ENCODE data around the gene JMJD6.
"Not testable (repeated sequence)": the region's sequence is repeated elsewhere in the genome, so short reads cannot be mapped to it uniquely, and the experiment has no call there.

JMJD6 gene

GRCh38 chr17:76700617-76701470 is 25.6 kb downstream of the JMJD6 start:
- H3K9me3 ChIP-seq (ENCODE audit: control insufficient read depth in 5 of 5, low read length in 5 of 5): no peaks in the 10 kb centered on the region
- H3K27ac ChIP-seq (ENCODE audit: low read depth, low read length): peak overlapping the region; percentile 54
- no peaks in the 10 kb centered on the region for H3K36me3 ChIP-seq (ENCODE audit: control insufficient read depth in 5 of 5, insufficient read depth in 5 of 5, low read length in 5 of 5)
- peak overlapping the region in 4 of 5 donors; percentile 3 to 51 (median 46) for H3K4me3 ChIP-seq (ENCODE audit: low read depth in 1 of 5, low read length in 5 of 5)
- H3K9ac ChIP-seq (ENCODE audit: low read length in 5 of 5): peak overlapping the region in 1 of 5 donors; percentile 20
- no peaks in the 10 kb centered on the region for H3K27me3 ChIP-seq (ENCODE audit: control insufficient read depth in 5 of 5, insufficient read depth in 4 of 5, low read length in 5 of 5)
- peaks cover 9 to 61% (median 54%) of the 10 kb centered on the region in 5 donors for H3K4me1 ChIP-seq (ENCODE audit: control insufficient read depth in 5 of 5, insufficient read depth in 5 of 5, low read length in 5 of 5)

- Histone ChIP-seq H3K27ac (ENCODE audit: low read depth, low read length) (peak overlapping the region; percentile 54), H3K9ac (ENCODE audit: low read length in 5 of 5) (peak overlapping the region in 1 of 5 donors; percentile 20), H3K4me3 (ENCODE audit: low read depth in 1 of 5, low read length in 5 of 5) (peak overlapping the region in 3 of 5 donors; percentile 35 to 51 (median 42)), H3K36me3 (ENCODE audit: control insufficient read depth in 5 of 5, insufficient read depth in 5 of 5, low read length in 5 of 5) (no peaks in the 10 kb centered on the region), H3K4me1 (ENCODE audit: control insufficient read depth in 5 of 5, insufficient read depth in 5 of 5, low read length in 5 of 5) (peaks cover 10 to 67% (median 60%) of the 10 kb centered on the region in 5 donors), H3K27me3 (ENCODE audit: control insufficient read depth in 5 of 5, insufficient read depth in 4 of 5, low read length in 5 of 5) (no peaks in the 10 kb centered on the region), H3K9me3 (ENCODE audit: control insufficient read depth in 5 of 5, low read length in 5 of 5) (no peaks in the 10 kb centered on the region)
Measured at GRCh38 chr17:76700270-76700616, 26.2 kb downstream of the JMJD6 start.

GRCh38 chr17:76698466-76698977 is 27.9 kb downstream of the JMJD6 start:
- H3K4me1 ChIP-seq (ENCODE audit: control insufficient read depth in 5 of 5, insufficient read depth in 5 of 5, low read length in 5 of 5): peaks cover 12 to 74% (median 70%) of the 10 kb centered on the region in 5 donors
- H3K4me3 ChIP-seq (ENCODE audit: low read depth in 1 of 5, low read length in 5 of 5): not testable (repeated sequence)

GRCh38 chr17:76697702-76698465 is 28.5 kb downstream of the JMJD6 start:
- Histone ChIP-seq H3K27me3 (ENCODE audit: control insufficient read depth in 5 of 5, insufficient read depth in 4 of 5, low read length in 5 of 5) (no peaks in the 10 kb centered on the region), H3K27ac (ENCODE audit: low read depth, low read length) (no peak overlapping the region), H3K36me3 (ENCODE audit: control insufficient read depth in 5 of 5, insufficient read depth in 5 of 5, low read length in 5 of 5) (no peaks in the 10 kb centered on the region), H3K9me3 (ENCODE audit: control insufficient read depth in 5 of 5, low read length in 5 of 5) (no peaks in the 10 kb centered on the region), H3K4me1 (ENCODE audit: control insufficient read depth in 5 of 5, insufficient read depth in 5 of 5, low read length in 5 of 5) (peaks cover 12 to 74% (median 67%) of the 10 kb centered on the region in 5 donors), H3K4me3 (ENCODE audit: low read depth in 1 of 5, low read length in 5 of 5) (peak overlapping the region in 1 of 5 donors; percentile 16), H3K9ac (ENCODE audit: low read length in 5 of 5) (no peak overlapping the region)

More at GRCh38 chr17:76698466-76698977, 27.9 kb downstream of the JMJD6 start:
- H3K9me3 ChIP-seq (ENCODE audit: control insufficient read depth in 5 of 5, low read length in 5 of 5); H3K27ac ChIP-seq (ENCODE audit: low read depth, low read length); H3K36me3 ChIP-seq (ENCODE audit: control insufficient read depth in 5 of 5, insufficient read depth in 5 of 5, low read length in 5 of 5); H3K27me3 ChIP-seq (ENCODE audit: control insufficient read depth in 5 of 5, insufficient read depth in 4 of 5, low read length in 5 of 5); H3K9ac ChIP-seq (ENCODE audit: low read length in 5 of 5): not testable (repeated sequence)

GRCh38 chr17:76696763-76697701 is 29.4 kb downstream of the JMJD6 start:
- H3K9me3 ChIP-seq (ENCODE audit: control insufficient read depth in 5 of 5, low read length in 5 of 5): no peaks in the 10 kb centered on the region
- H3K4me3 ChIP-seq (ENCODE audit: low read depth in 1 of 5, low read length in 5 of 5): peak overlapping the region in 2 of 5 donors; percentile 3 to 16
- H3K4me1 ChIP-seq (ENCODE audit: control insufficient read depth in 5 of 5, insufficient read depth in 5 of 5, low read length in 5 of 5): peaks cover 12 to 74% (median 65%) of the 10 kb centered on the region in 5 donors

GRCh38 chr17:76695059-76695831 is 31.2 kb downstream of the JMJD6 start:
- no peaks in the 10 kb centered on the region for H3K9me3 ChIP-seq (ENCODE audit: control insufficient read depth in 5 of 5, low read length in 5 of 5)
- peaks cover 7 to 60% (median 49%) of the 10 kb centered on the region in 5 donors for H3K4me1 ChIP-seq (ENCODE audit: control insufficient read depth in 5 of 5, insufficient read depth in 5 of 5, low read length in 5 of 5)
- no peaks in the 10 kb centered on the region for H3K36me3 ChIP-seq (ENCODE audit: control insufficient read depth in 5 of 5, insufficient read depth in 5 of 5, low read length in 5 of 5)
- H3K9ac ChIP-seq (ENCODE audit: low read length in 5 of 5): no peak overlapping the region
- no peaks in the 10 kb centered on the region for H3K27me3 ChIP-seq (ENCODE audit: control insufficient read depth in 5 of 5, insufficient read depth in 4 of 5, low read length in 5 of 5)
- H3K27ac ChIP-seq (ENCODE audit: low read depth, low read length): no peak overlapping the region
- H3K4me3 ChIP-seq (ENCODE audit: low read depth in 1 of 5, low read length in 5 of 5): peak overlapping the region in 2 of 5 donors; percentile 4 to 48

More at GRCh38 chr17:76696763-76697701, 29.4 kb downstream of the JMJD6 start:
- H3K27ac ChIP-seq (ENCODE audit: low read depth, low read length): no peak overlapping the region
- no peaks in the 10 kb centered on the region for H3K36me3 ChIP-seq (ENCODE audit: control insufficient read depth in 5 of 5, insufficient read depth in 5 of 5, low read length in 5 of 5)
- H3K27me3 ChIP-seq (ENCODE audit: control insufficient read depth in 5 of 5, insufficient read depth in 4 of 5, low read length in 5 of 5): no peaks in the 10 kb centered on the region
- peak overlapping the region in 1 of 5 donors; percentile 30 for H3K9ac ChIP-seq (ENCODE audit: low read length in 5 of 5)

- H3K9ac ChIP-seq (ENCODE audit: low read length in 5 of 5): no peak overlapping the region
- H3K27me3 ChIP-seq (ENCODE audit: control insufficient read depth in 5 of 5, insufficient read depth in 4 of 5, low read length in 5 of 5): no peaks in the 10 kb centered on the region
- H3K9me3 ChIP-seq (ENCODE audit: control insufficient read depth in 5 of 5, low read length in 5 of 5): no peaks in the 10 kb centered on the region
- H3K4me3 ChIP-seq (ENCODE audit: low read depth in 1 of 5, low read length in 5 of 5): no peak overlapping the region
- no peak overlapping the region for H3K27ac ChIP-seq (ENCODE audit: low read depth, low read length)
- H3K36me3 ChIP-seq (ENCODE audit: control insufficient read depth in 5 of 5, insufficient read depth in 5 of 5, low read length in 5 of 5): no peaks in the 10 kb centered on the region
- H3K4me1 ChIP-seq (ENCODE audit: control insufficient read depth in 5 of 5, insufficient read depth in 5 of 5, low read length in 5 of 5): peaks cover 15 to 56% (median 52%) of the 10 kb centered on the region in 5 donors
Measured at GRCh38 chr17:76691379-76692191, 34.8 kb downstream of the JMJD6 start.

GRCh38 chr17:76690596-76691280 is 35.7 kb downstream of the JMJD6 start:
- H3K4me3 ChIP-seq (ENCODE audit: low read depth in 1 of 5, low read length in 5 of 5): no peak overlapping the region
- H3K36me3 ChIP-seq (ENCODE audit: control insufficient read depth in 5 of 5, insufficient read depth in 5 of 5, low read length in 5 of 5): peaks cover 0 to 1% (median 0%) of the 10 kb centered on the region in 5 donors
- H3K9ac ChIP-seq (ENCODE audit: low read length in 5 of 5): no peak overlapping the region
- no peak overlapping the region for H3K27ac ChIP-seq (ENCODE audit: low read depth, low read length)
- peaks cover 14 to 58% (median 48%) of the 10 kb centered on the region in 5 donors for H3K4me1 ChIP-seq (ENCODE audit: control insufficient read depth in 5 of 5, insufficient read depth in 5 of 5, low read length in 5 of 5)
- no peaks in the 10 kb centered on the region for H3K27me3 ChIP-seq (ENCODE audit: control insufficient read depth in 5 of 5, insufficient read depth in 4 of 5, low read length in 5 of 5)
- no peaks in the 10 kb centered on the region for H3K9me3 ChIP-seq (ENCODE audit: control insufficient read depth in 5 of 5, low read length in 5 of 5)

Measured in subcutaneous abdominal adipose tissue (tissue), 5 donors.